Mesendoderm (in vitro differentiated cells): Measurements from ENCODE around the gene LRFN4.

Source experiments
- DNase-seq: peaks from one replicate; pipeline ENCODE4 v3.0.0; 2013
- H2AK5ac ChIP-seq: 2 replicates; pipeline ENCODE4 v1.6.1; 2013; ENCODE audit warnings: low read length, inconsistent platforms
- H2BK120ac ChIP-seq: 2 replicates; pipeline ENCODE4 v1.6.1; 2013; ENCODE audit warnings: low read depth, mild to moderate bottlenecking, low read length, moderate library complexity, mixed read lengths
- H2BK15ac ChIP-seq: replicated peaks from 2 replicates; pipeline ENCODE4 v1.6.1; 2013; ENCODE audit warnings: low read depth, mild to moderate bottlenecking, moderate library complexity
- H2BK5ac ChIP-seq: 2 replicates; pipeline ENCODE4 v1.6.1; 2013; ENCODE audit warnings: low read length, inconsistent platforms
- H3K18ac ChIP-seq: 2 replicates; pipeline ENCODE4 v1.6.1; 2013; ENCODE audit warnings: mild to moderate bottlenecking, low read length, mixed read lengths
- H3K23ac ChIP-seq: one replicate; pipeline ENCODE4 v1.6.1; 2013; ENCODE audit warnings: low read length
- H3K27ac ChIP-seq: 2 replicates; pipeline ENCODE4 v1.5.1; 2013; ENCODE audit warnings: low read depth, mild to moderate bottlenecking, inconsistent platforms, low read length, moderate library complexity
- H3K27me3 ChIP-seq: 2 replicates; pipeline ENCODE4 v1.6.1; 2013; ENCODE audit warnings: low read length, control low read depth, mild to moderate bottlenecking, inconsistent platforms; ENCODE audit not compliant: insufficient read depth, poor library complexity
- H3K36me3 ChIP-seq: 2 replicates; pipeline ENCODE4 v1.6.1; 2013; ENCODE audit warnings: low read length, inconsistent platforms; ENCODE audit not compliant: control insufficient read depth, insufficient read depth
- H3K4ac ChIP-seq: one replicate; pipeline ENCODE4 v1.6.1; 2013; ENCODE audit warnings: low read depth, mild to moderate bottlenecking, low read length, moderate library complexity
- H3K4me1 ChIP-seq: 2 replicates; pipeline ENCODE4 v1.6.1; 2013; ENCODE audit warnings: low read depth, low read length, inconsistent platforms; ENCODE audit not compliant: control insufficient read depth
- H3K4me2 ChIP-seq: 2 replicates; pipeline ENCODE4 v1.6.1; 2013; ENCODE audit warnings: low read length
- H3K4me3 ChIP-seq: 2 replicates; pipeline ENCODE4 v1.5.1; 2013; ENCODE audit warnings: mild to moderate bottlenecking, low read length
- H3K56ac ChIP-seq: one replicate; pipeline ENCODE4 v1.6.1; 2013; ENCODE audit warnings: low read length
- H3K79me1 ChIP-seq: 2 replicates; pipeline ENCODE4 v1.6.1; 2013; ENCODE audit warnings: low read length, inconsistent platforms
- H3K79me2 ChIP-seq: 2 replicates; pipeline ENCODE4 v1.6.1; 2013; ENCODE audit warnings: mild to moderate bottlenecking, low read length; ENCODE audit not compliant: control insufficient read depth, insufficient read depth
- H3K9ac ChIP-seq: 2 replicates; pipeline ENCODE4 v1.6.1; 2013; ENCODE audit warnings: low read length, inconsistent platforms
- H4K5ac ChIP-seq: one replicate; pipeline ENCODE4 v1.6.1; 2013; ENCODE audit warnings: low read length
- H4K8ac ChIP-seq: one replicate; pipeline ENCODE4 v1.6.1; 2013; ENCODE audit warnings: low read depth, mild to moderate bottlenecking, control low read depth, low read length, moderate library complexity
- WGBS: extraction: QIAGEN DNeasy Blood & Tissue Kit; methylation state at CpG from one replicate; pipeline ENCODE4 v1.1.7; 2013; ENCODE audit warnings: low lambda C conversion rate, missing lambda C conversion rate; ENCODE audit not compliant: insufficient coverage; ENCODE audit errors: extremely low coverage; 5-methylcytosine and 5-hydroxymethylcytosine counted together

Gene LRFN4

GRCh38 chr11:66858186-66858938 lies 1.5 kb downstream of the LRFN4 start:
- Histone ChIP-seq H2BK5ac (no peak overlapping the region), H3K4me2 (no peak overlapping the region), H3K23ac (no peak overlapping the region), H4K5ac (no peak overlapping the region), H4K8ac (no peak overlapping the region), H3K4ac (no peak overlapping the region), H3K4me1 (peaks cover 2% of the 10 kb centered on the region), H3K79me2 (peaks cover 5% of the 10 kb centered on the region), H3K18ac (no peak overlapping the region), H2AK5ac (no peak overlapping the region), H3K27ac (no peak overlapping the region), H3K36me3 (no peaks in the 10 kb centered on the region), H3K4me3 (no peak overlapping the region), H3K27me3 (no peaks in the 10 kb centered on the region), H3K79me1 (no peaks in the 10 kb centered on the region), H3K9ac (no peak overlapping the region), H2BK120ac (no peak overlapping the region), H2BK15ac (no peak overlapping the region), H3K56ac (peak overlapping the region; percentile 38)
- no peak for DNase-seq
- WGBS = no CpG with 5 or more reads among the region's 62 CpGs

DNA sequence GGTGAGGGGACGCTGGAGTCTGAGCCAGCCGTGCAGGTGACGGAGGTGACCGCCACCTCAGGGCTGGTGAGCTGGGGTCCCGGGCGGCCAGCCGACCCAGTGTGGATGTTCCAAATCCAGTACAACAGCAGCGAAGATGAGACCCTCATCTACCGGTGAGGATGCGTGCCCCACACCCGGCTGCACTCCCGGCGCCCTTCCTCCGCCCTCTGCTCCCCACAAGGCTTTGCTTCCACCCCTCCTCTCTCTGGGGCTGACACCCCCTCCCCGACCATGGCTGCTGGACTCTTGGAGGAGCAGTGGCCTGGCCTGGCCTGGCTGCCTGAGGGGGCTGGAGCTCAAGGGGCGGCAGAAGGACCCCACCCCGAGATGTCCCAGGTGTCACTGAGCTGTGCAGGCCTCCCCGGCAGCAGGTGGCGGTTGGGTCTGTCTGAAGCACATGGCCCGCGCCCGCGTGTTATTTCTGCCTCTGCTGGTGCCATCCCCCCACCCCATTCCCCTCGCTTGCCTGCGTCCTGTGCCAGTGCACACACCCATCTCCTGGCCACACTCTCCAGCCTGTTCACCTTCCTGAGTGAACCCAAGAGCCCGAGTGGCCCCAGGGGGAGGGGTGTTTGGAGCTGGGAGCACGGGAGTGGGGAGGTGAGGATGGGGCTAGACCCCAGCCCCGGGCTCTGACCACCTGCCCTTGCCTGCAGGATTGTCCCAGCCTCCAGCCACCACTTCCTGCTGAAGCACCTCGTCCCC lies 2.2 kb downstream of the LRFN4 start:
- Histone ChIP-seq H3K4me3 (no peak overlapping the region), H3K18ac (no peak overlapping the region), H3K23ac (no peak overlapping the region), H3K4ac (no peak overlapping the region), H2BK120ac (no peak overlapping the region), H3K27ac (no peak overlapping the region), H2BK15ac (no peak overlapping the region), H4K8ac (no peak overlapping the region), H2BK5ac (no peak overlapping the region), H3K9ac (no peak overlapping the region), H3K79me2 (peaks cover 5% of the 10 kb centered on the region), H3K56ac (no peak overlapping the region), H2AK5ac (no peak overlapping the region), H3K4me2 (no peak overlapping the region), H3K4me1 (peaks cover 2% of the 10 kb centered on the region), H3K79me1 (no peaks in the 10 kb centered on the region), H4K5ac (no peak overlapping the region), H3K27me3 (no peaks in the 10 kb centered on the region), H3K36me3 (no peaks in the 10 kb centered on the region)
- no CpG with 5 or more reads among the region's 29 CpGs for WGBS
- no peak for DNase-seq

- Histone ChIP-seq H3K9ac (no peak overlapping the region), H3K56ac (no peak overlapping the region), H3K18ac (no peak overlapping the region), H3K27me3 (no peaks in the 10 kb centered on the region), H3K23ac (no peak overlapping the region), H2BK15ac (no peak overlapping the region), H2AK5ac (no peak overlapping the region), H3K36me3 (no peaks in the 10 kb centered on the region), H3K4me3 (no peak overlapping the region), H3K4me2 (no peak overlapping the region), H2BK5ac (no peak overlapping the region), H3K4ac (no peak overlapping the region), H3K79me1 (no peaks in the 10 kb centered on the region), H4K5ac (no peak overlapping the region), H2BK120ac (no peak overlapping the region), H3K4me1 (peaks cover 2% of the 10 kb centered on the region), H4K8ac (no peak overlapping the region), H3K27ac (no peak overlapping the region), H3K79me2 (peaks cover 5% of the 10 kb centered on the region)
- DNase-seq = no peak
- no CpG with 5 or more reads among the region's 41 CpGs for WGBS
Measured at GRCh38 chr11:66859686-66860448, 3.0 kb downstream of the LRFN4 start.

DNA sequence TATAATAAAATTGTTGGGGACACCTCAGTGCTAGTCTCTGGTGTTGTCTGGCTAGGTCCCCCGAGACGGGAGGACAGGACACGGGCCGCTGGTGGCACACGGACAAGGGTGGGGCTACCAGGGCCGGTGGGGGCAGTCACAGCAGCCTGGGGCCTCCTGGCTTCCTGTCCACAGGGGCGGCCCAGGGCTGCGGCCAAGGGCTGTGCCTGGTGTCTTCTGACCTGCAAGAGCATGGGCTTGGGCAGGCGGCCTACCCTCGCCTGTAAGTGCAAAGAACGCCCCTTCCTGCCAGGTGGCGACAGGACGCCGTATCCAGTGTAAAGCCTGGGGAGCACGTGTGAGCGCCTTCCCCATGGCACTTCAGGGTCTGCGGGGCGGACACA lies 3.6 kb downstream of the LRFN4 start:
- Histone ChIP-seq H3K4me1 (peaks cover 2% of the 10 kb centered on the region), H2BK15ac (no peak overlapping the region), H4K8ac (no peak overlapping the region), H2BK5ac (no peak overlapping the region), H2BK120ac (no peak overlapping the region), H3K79me1 (no peaks in the 10 kb centered on the region), H3K4ac (no peak overlapping the region), H3K27me3 (no peaks in the 10 kb centered on the region), H3K4me3 (no peak overlapping the region), H3K36me3 (no peaks in the 10 kb centered on the region), H3K56ac (no peak overlapping the region), H3K9ac (no peak overlapping the region), H4K5ac (no peak overlapping the region), H3K23ac (no peak overlapping the region), H3K27ac (no peak overlapping the region), H3K79me2 (peaks cover 5% of the 10 kb centered on the region), H2AK5ac (no peak overlapping the region), H3K18ac (no peak overlapping the region), H3K4me2 (no peak overlapping the region)
- DNase-seq = no peak
- WGBS = no CpG with 5 or more reads among the region's 18 CpGs

DNA sequence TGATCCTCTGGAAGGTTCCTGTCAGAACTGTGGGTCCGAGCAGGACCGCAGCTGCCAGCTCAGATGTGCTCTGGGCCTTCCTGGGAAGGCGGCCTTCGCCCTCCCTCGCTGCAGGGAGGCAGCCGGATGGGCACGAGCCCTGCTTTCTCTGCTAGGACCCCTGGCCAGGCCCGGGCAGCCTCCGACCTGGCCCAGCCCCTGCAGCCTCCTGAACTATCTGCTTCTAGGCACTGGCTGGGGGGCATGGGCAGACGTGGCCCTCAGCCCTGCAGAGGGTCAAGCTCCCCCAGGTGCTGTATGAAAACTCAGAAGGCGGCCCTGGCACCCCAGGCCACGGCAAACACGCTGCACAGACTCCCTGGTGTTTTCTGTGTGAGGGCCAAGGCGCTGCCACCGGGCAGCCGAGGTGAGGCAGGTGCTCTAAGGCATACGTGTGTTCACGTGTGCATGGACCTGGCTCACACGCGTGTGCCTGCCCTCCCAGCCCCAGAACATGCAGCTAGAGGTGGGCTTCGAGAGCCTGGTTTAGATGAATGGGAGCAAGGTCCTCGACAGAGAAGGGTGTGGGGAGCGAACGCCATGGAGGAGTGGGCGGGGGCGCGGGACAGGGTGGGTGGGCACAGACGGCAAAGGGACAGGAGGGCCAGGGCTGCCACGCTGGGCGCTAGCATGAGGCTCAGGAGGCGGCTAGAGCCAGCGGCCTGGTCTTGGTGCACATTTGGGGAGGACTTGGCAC lies 4.3 kb downstream of the LRFN4 start:
- Histone ChIP-seq H3K79me1 (no peaks in the 10 kb centered on the region), H3K4me3 (no peak overlapping the region), H3K18ac (no peak overlapping the region), H2BK120ac (no peak overlapping the region), H3K36me3 (no peaks in the 10 kb centered on the region), H3K4me2 (no peak overlapping the region), H4K8ac (no peak overlapping the region), H3K9ac (no peak overlapping the region), H4K5ac (no peak overlapping the region), H3K27ac (no peak overlapping the region), H3K56ac (no peak overlapping the region), H2BK5ac (no peak overlapping the region), H3K79me2 (peaks cover 5% of the 10 kb centered on the region), H3K27me3 (no peaks in the 10 kb centered on the region), H3K4me1 (no peaks in the 10 kb centered on the region), H2AK5ac (no peak overlapping the region), H2BK15ac (no peak overlapping the region), H3K4ac (no peak overlapping the region), H3K23ac (no peak overlapping the region)
- WGBS = no CpG with 5 or more reads among the region's 32 CpGs
- no peak for DNase-seq
